Renal cortex interstitium (tissue), 15 donors: ENCODE results near the gene TAPBPL. TPM values are rescaled to one million over a fixed set of nuclear protein-coding genes. Genes with fewer than 3 reads are reported as not detected.
"Not testable (repeated sequence)": the region's sequence is repeated elsewhere in the genome, so short reads cannot be mapped to it uniquely, and the experiment has no call there.

ENCODE experiments used
- DNase-seq, 11 donors: peaks; one replicate each; pipeline ENCODE4 v3.0.0-alpha.2; 2013; ENCODE audit warnings: low read depth in 9 of 11, low spot score in 4 of 11; ENCODE audit errors: extremely low read depth in 1 of 11
- long read RNA-seq, 16 experiments: transcript quantifications; one replicate each; lab custom pipeline, GENCODE V29; 2026
- polyA plus RNA-seq, 3 donors: library from polyadenylated mRNA; unstranded; fragments of 120-200 nt; gene quantifications; one replicate each; pipeline ENCODE4 v1.2.1, GENCODE V29; 2013; ENCODE audit not compliant: insufficient read length in 3 of 3

TAPBPL gene
- polyA plus RNA-seq: 10 to 100 TPM; 14.6 to 23.7 (median 14.8) TPM
- long read RNA-seq, donor 1, partial matches to known transcripts: 0 of 3 reads
- long read RNA-seq, donor 1, other reads (novel, unspliced or antisense): 0 of 3 reads
- long read RNA-seq, donor 2, partial matches to known transcripts: 0 of 3 reads
- long read RNA-seq, donor 2, other reads (novel, unspliced or antisense): 0 of 3 reads
- long read RNA-seq, donor 3, partial matches to known transcripts: 0 of 3 reads
- long read RNA-seq, donor 3, other reads (novel, unspliced or antisense): 0 of 3 reads
- long read RNA-seq, donor 4, partial matches to known transcripts: 0 of 4 reads
- long read RNA-seq, donor 4, other reads (novel, unspliced or antisense): 0 of 4 reads
- long read RNA-seq, donor 5: 0 reads
- long read RNA-seq, donor 6, partial matches to known transcripts: 0 of 2 reads
- long read RNA-seq, donor 6, other reads (novel, unspliced or antisense): 0 of 2 reads
- long read RNA-seq, donor 7, partial matches to known transcripts: 18 of 23 reads
- long read RNA-seq, donor 7, other reads (novel, unspliced or antisense): 0 of 23 reads
- long read RNA-seq, donor 8, transcript TAPBPL-201 (7 exons, 1,741 nt): major isoform, 7 of 42 reads
- long read RNA-seq, donor 8, partial matches to known transcripts: 34 of 42 reads
- long read RNA-seq, donor 8, other reads (novel, unspliced or antisense): 0 of 42 reads
- long read RNA-seq, donor 9, partial matches to known transcripts: 7 of 10 reads
- long read RNA-seq, donor 9, other reads (novel, unspliced or antisense): 0 of 10 reads
- long read RNA-seq, donor 10, transcript TAPBPL-201 (7 exons, 1,741 nt): major isoform, 6 of 12 reads
- long read RNA-seq, donor 10, partial matches to known transcripts: 6 of 12 reads
- long read RNA-seq, donor 10, other reads (novel, unspliced or antisense): 0 of 12 reads
- long read RNA-seq, donor 11, partial matches to known transcripts: 13 of 16 reads
- long read RNA-seq, donor 11, other reads (novel, unspliced or antisense): 0 of 16 reads
- long read RNA-seq, donor 12, partial matches to known transcripts: 0 of 2 reads
- long read RNA-seq, donor 12, other reads (novel, unspliced or antisense): 0 of 2 reads
- long read RNA-seq, donor 13: 0 reads
- long read RNA-seq, donor 14, partial matches to known transcripts: 6 of 9 reads
- long read RNA-seq, donor 14, other reads (novel, unspliced or antisense): 0 of 9 reads
- long read RNA-seq, donor 15, partial matches to known transcripts: 0 of 1 reads
- long read RNA-seq, donor 15, other reads (novel, unspliced or antisense): 0 of 1 reads
- long read RNA-seq, donor 16, transcript TAPBPL-201 (7 exons, 1,741 nt): major isoform, 7 of 23 reads
- long read RNA-seq, donor 16, partial matches to known transcripts: 16 of 23 reads
- long read RNA-seq, donor 16, other reads (novel, unspliced or antisense): 0 of 23 reads

- peak in 10 of 11 donors; percentile 68 to 86 (median 80) for DNase-seq
Measured at GRCh38 chr12:6451348-6452244, at the start of gene TAPBPL. Gene TAPBPL (plus strand): TSS chr12:6452042. CDS start chr12:6452249, 207 bp downstream.

GRCh38 chr12:6404390-6404789, 47.5 kb upstream of the TAPBPL start:
- no peak for DNase-seq

GRCh38 chr12:6405963-6406362, 45.9 kb upstream of the TAPBPL start:
- no peak for DNase-seq

- no peak for DNase-seq
Measured at GRCh38 chr12:6407236-6407954, 44.4 kb upstream of the TAPBPL start.

GRCh38 chr12:6416596-6416995, 35.2 kb upstream of the TAPBPL start:
- no peak for DNase-seq

- no peak for DNase-seq
Measured at GRCh38 chr12:6418796-6419195, 33.0 kb upstream of the TAPBPL start.

GRCh38 chr12:6420364-6420763, 31.5 kb upstream of the TAPBPL start:
- no peak for DNase-seq

GRCh38 chr12:6423267-6424007, 28.4 kb upstream of the TAPBPL start:
- DNase-seq: peak; percentile 66 to 91 (median 82)

- DNase-seq: no peak
Measured at GRCh38 chr12:6424008-6424347, 27.9 kb upstream of the TAPBPL start.

GRCh38 chr12:6424866-6425265, 27.0 kb upstream of the TAPBPL start:
- DNase-seq: no peak

- no peak for DNase-seq
Measured at GRCh38 chr12:6425590-6426531, 26.0 kb upstream of the TAPBPL start.

GRCh38 chr12:6426882-6427671, 24.8 kb upstream of the TAPBPL start:
- no peak for DNase-seq

- not testable (repeated sequence) for DNase-seq
Measured at GRCh38 chr12:6427796-6428195, 24.0 kb upstream of the TAPBPL start.

- no peak for DNase-seq
Measured at GRCh38 chr12:6428326-6428725, 23.5 kb upstream of the TAPBPL start.
